Liver (tissue), 9 donors: ENCODE measurements around the gene LAMA5. TPM values are rescaled to one million over a fixed set of nuclear protein-coding genes. Genes with fewer than 3 reads are reported as not detected.

Source experiments
- DNase-seq: peaks from one replicate; pipeline ENCODE4 v3.0.0-alpha.2; 2017; ENCODE audit warnings: low spot score
- H3K27ac ChIP-seq, 2 donors: one replicate each; pipeline ENCODE4 v1.7.0; 2013; ENCODE audit warnings: inconsistent platforms in 2 of 2, low read length in 2 of 2, control low read depth in 1 of 2, low read depth in 1 of 2, mild to moderate bottlenecking in 1 of 2
- H3K27me3 ChIP-seq, 4 donors: one replicate each; pipeline versions ENCODE4 v1.6.1 to v1.7.0; 2013; ENCODE audit warnings: low read length in 3 of 4, inconsistent platforms in 1 of 4, mild to moderate bottlenecking in 1 of 4, moderate library complexity in 1 of 4; ENCODE audit not compliant: control insufficient read depth in 4 of 4, insufficient read depth in 4 of 4
- H3K36me3 ChIP-seq, 4 donors: one replicate each; pipeline versions ENCODE4 v1.6.1 to v1.7.0; 2013; ENCODE audit warnings: low read length in 3 of 4, mild to moderate bottlenecking in 3 of 4, low read depth in 1 of 4, moderate library complexity in 1 of 4; ENCODE audit not compliant: control insufficient read depth in 4 of 4, insufficient read depth in 3 of 4
- H3K4me1 ChIP-seq, 4 donors: one replicate each; pipeline versions ENCODE4 v1.6.1 to v1.7.0; 2013; ENCODE audit warnings: low read length in 3 of 4, mild to moderate bottlenecking in 3 of 4, moderate library complexity in 1 of 4; ENCODE audit not compliant: control insufficient read depth in 4 of 4, insufficient read depth in 4 of 4
- H3K4me3 ChIP-seq, 3 donors: one replicate each; pipeline versions ENCODE4 v1.6.1 to v1.7.0; 2013; ENCODE audit warnings: low read length in 3 of 3, control low read depth in 1 of 3, low read depth in 1 of 3, mild to moderate bottlenecking in 1 of 3
- H3K9ac ChIP-seq, 2 donors: one replicate each; pipeline ENCODE4 v1.7.0; 2013; ENCODE audit warnings: low read length in 2 of 2, mild to moderate bottlenecking in 2 of 2, moderate library complexity in 2 of 2, control low read depth in 1 of 2, low read depth in 1 of 2
- H3K9me3 ChIP-seq, 4 donors: one replicate each; pipeline versions ENCODE4 v1.6.1 to v1.7.0; 2013; ENCODE audit warnings: low read length in 3 of 4; ENCODE audit not compliant: control insufficient read depth in 4 of 4
- EGR1 ChIP-seq, 2 donors: IDR thresholded peaks; 2 replicates each; pipeline ENCODE4 v1.6.1; 2016 to 2018; ENCODE audit warnings: antibody characterized with exemption in 2 of 2, low read depth in 2 of 2
- FOXA1 ChIP-seq: IDR thresholded peaks from 2 replicates; pipeline ENCODE4 v1.6.1; 2016; ENCODE audit warnings: antibody characterized with exemption
- FOXA2 ChIP-seq: IDR thresholded peaks from 2 replicates; pipeline ENCODE4 v1.6.1; 2016; ENCODE audit warnings: antibody characterized with exemption
- GABPA ChIP-seq, 2 donors: IDR thresholded peaks in 1 of 2; conservative IDR thresholded peaks in 1 of 2; 2 replicates each; pipeline ENCODE4 v1.6.1; 2016; ENCODE audit warnings: antibody characterized with exemption in 2 of 2, mild to moderate bottlenecking in 1 of 2, moderate library complexity in 1 of 2
- HNF4A ChIP-seq, 2 donors: conservative IDR thresholded peaks; 2 replicates each; pipeline ENCODE4 v1.6.1; 2016; ENCODE audit warnings: antibody characterized with exemption in 2 of 2, mild to moderate bottlenecking in 2 of 2
- HNF4G ChIP-seq: IDR thresholded peaks from 2 replicates; pipeline ENCODE4 v1.6.1; 2016; ENCODE audit warnings: antibody characterized with exemption
- JUND ChIP-seq, 2 donors: IDR thresholded peaks; 2 replicates each; pipeline ENCODE4 v1.6.1; 2016; ENCODE audit warnings: antibody characterized with exemption in 2 of 2
- NR2F2 ChIP-seq: IDR thresholded peaks from 2 replicates; pipeline ENCODE4 v1.6.1; 2016; ENCODE audit warnings: antibody characterized with exemption
- RAD21 ChIP-seq, 2 donors: IDR thresholded peaks; 2 replicates each; pipeline ENCODE4 v1.6.1; 2016; ENCODE audit warnings: antibody characterized with exemption in 2 of 2, mild to moderate bottlenecking in 2 of 2
- RXRA ChIP-seq, 2 donors: IDR thresholded peaks; 2 replicates each; pipeline ENCODE4 v1.6.1; 2017 to 2018; ENCODE audit warnings: antibody characterized with exemption in 2 of 2, mild to moderate bottlenecking in 1 of 2
- SP1 ChIP-seq: IDR thresholded peaks from 2 replicates; pipeline ENCODE4 v1.6.1; 2018; ENCODE audit warnings: antibody characterized with exemption, mild to moderate bottlenecking
- TAF1 ChIP-seq: conservative IDR thresholded peaks from 2 replicates; pipeline ENCODE4 v1.6.1; 2016; ENCODE audit warnings: antibody characterized with exemption, mild to moderate bottlenecking
- YY1 ChIP-seq: IDR thresholded peaks from 2 replicates; pipeline ENCODE4 v1.6.1; 2016; ENCODE audit warnings: antibody characterized with exemption, mild to moderate bottlenecking
- WGBS: extraction: QIAGEN DNeasy Blood & Tissue Kit; methylation state at CpG from one replicate; pipeline ENCODE4 v1.1.7; 2013; 5-methylcytosine and 5-hydroxymethylcytosine counted together
- polyA plus RNA-seq, 2 donors: library from polyadenylated mRNA; stranded (reverse) in 1 of 2; unstranded in 1 of 2; fragments of 200-250 nt in 1 of 2; fragments of >200 nt in 1 of 2; fragmentation: Nextera tagmentation in 1 of 2; extraction: Ambion mirVana in 1 of 2; gene quantifications; one replicate each; pipeline versions ENCODE4 v1.2.1 to v1.2.3, GENCODE V29; 2013 to 2015
- total RNA-seq, 2 donors: library from RNA; depleted of rRNA; stranded (reverse); fragments of >200 nt; gene quantifications; one replicate each; pipeline ENCODE4 v1.2.3, GENCODE V29; 2014
- TF ChIP-seq, protein P1 (sequence below): IDR thresholded peaks from 2 replicates; pipeline ENCODE4 v1.6.1; 2016; ENCODE audit warnings: antibody characterized with exemption
- TF ChIP-seq, protein P2 (sequence below): IDR thresholded peaks from 2 replicates; pipeline ENCODE4 v1.6.1; 2016; ENCODE audit warnings: antibody characterized with exemption
- TF ChIP-seq, protein P3 (sequence below): IDR thresholded peaks from 2 replicates; pipeline ENCODE4 v1.6.1; 2016; ENCODE audit warnings: antibody characterized with exemption, mild to moderate bottlenecking
- TF ChIP-seq, protein P4 (sequence below): IDR thresholded peaks from 2 replicates; pipeline ENCODE4 v1.6.1; 2016; ENCODE audit warnings: antibody characterized with exemption
- TF ChIP-seq, protein P5 (sequence below): fragments of 150-350 bp; IDR thresholded peaks from 2 replicates; pipeline ENCODE4 v1.5.1; 2017; ENCODE audit warnings: improper control_type of control experiment, low read depth, low read length; ENCODE audit not compliant: missing input control
- donor health status: healthy.
- donor health status: healthy.
- donor health status: healthy.
- donor health status: healthy.
- donor health status: healthy.

The LAMA5 gene
- total and polyA plus RNA-seq, 4 donors, result 3.6 to 40.2 (median 13.7) TPM

DNA sequence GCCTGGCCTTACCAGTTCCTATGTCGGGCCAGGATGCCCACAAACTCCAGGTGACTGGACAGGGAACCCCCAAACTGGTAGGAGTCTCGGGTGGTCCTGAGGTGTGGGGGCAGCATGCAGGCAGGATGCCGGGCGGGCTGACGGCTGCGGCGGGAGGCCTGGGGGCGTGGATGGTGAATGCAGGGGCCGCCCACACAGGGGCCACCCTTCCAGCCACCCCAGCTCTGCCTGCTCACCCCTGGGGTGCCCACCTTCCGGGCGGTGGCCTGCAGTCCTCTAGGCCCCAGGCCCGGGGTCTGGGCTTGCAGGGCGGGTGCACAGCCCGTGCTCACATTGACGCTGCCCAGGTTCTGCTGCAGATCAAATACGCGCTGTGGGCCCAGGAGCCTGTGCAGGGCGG lies 56.0 kb downstream of the LAMA5 start:
- Histone ChIP-seq H3K27ac (no peak overlapping the region), H3K9me3 (no peaks in the 10 kb centered on the region), H3K4me3 (no peak overlapping the region), H3K9ac (no peak overlapping the region), H3K27me3 (no peaks in the 10 kb centered on the region), H3K4me1 (peaks cover 0 to 11% (median 4%) of the 10 kb centered on the region in 4 donors), H3K36me3 (peaks cover 15 to 73% (median 33%) of the 10 kb centered on the region in 4 donors)
- TF ChIP-seq TAF1 (no peak), NR2F2 (no peak), FOXA2 (no peak), RXRA (IDR thresholded peaks at IDR 0.05) (no peak), GABPA (IDR thresholded peaks at IDR 0.05 in 1 of 2, conservative IDR thresholded peaks at IDR 0.05 in 1 of 2) (no peak), EGR1 (IDR thresholded peaks at IDR 0.05; ENCODE audit: low read depth in 2 of 2) (no peak), FOXA1 (no peak), HNF4G (no peak)
- TF ChIP-seq, protein P1, sequence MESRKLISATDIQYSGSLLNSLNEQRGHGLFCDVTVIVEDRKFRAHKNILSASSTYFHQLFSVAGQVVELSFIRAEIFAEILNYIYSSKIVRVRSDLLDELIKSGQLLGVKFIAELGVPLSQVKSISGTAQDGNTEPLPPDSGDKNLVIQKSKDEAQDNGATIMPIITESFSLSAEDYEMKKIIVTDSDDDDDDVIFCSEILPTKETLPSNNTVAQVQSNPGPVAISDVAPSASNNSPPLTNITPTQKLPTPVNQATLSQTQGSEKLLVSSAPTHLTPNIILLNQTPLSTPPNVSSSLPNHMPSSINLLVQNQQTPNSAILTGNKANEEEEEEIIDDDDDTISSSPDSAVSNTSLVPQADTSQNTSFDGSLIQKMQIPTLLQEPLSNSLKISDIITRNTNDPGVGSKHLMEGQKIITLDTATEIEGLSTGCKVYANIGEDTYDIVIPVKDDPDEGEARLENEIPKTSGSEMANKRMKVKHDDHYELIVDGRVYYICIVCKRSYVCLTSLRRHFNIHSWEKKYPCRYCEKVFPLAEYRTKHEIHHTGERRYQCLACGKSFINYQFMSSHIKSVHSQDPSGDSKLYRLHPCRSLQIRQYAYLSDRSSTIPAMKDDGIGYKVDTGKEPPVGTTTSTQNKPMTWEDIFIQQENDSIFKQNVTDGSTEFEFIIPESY, result no peak
- DNase-seq, result no peak
- WGBS, result 98% methylated on average over 18 of the region's 18 CpGs

DNA sequence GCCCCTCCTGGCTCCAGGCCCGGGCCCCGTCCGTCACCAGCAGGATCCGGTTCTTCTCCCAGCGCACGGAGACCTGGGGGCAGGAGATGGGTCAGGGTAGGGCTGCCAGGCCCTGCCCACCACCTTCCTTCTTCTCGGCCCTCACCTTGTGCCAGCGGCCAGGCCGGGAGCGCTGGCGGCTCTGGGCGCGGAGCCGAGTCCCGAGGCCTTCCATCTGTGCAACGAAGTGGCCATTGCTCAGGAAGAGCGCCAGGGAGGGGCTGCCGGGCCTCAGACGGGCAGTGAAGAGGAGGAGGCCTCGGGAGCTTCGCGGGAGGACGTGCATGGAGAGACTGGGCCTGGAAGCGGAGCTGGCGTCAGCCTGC lies 56.4 kb downstream of the LAMA5 start:
- peaks cover 4 to 15% (median 8%) of the 10 kb centered on the region in 4 donors for H3K4me1 ChIP-seq
- WGBS, result 78% methylated on average over 25 of the region's 25 CpGs

More for the DNA sequence above, 56.4 kb downstream of the LAMA5 start:
- Histone ChIP-seq H3K36me3 (peaks cover 17 to 72% (median 35%) of the 10 kb centered on the region in 4 donors), H3K9ac (no peak overlapping the region), H3K4me3 (no peak overlapping the region), H3K27me3 (no peaks in the 10 kb centered on the region), H3K9me3 (no peaks in the 10 kb centered on the region), H3K27ac (no peak overlapping the region)
- TF ChIP-seq EGR1 (IDR thresholded peaks at IDR 0.05; ENCODE audit: low read depth in 2 of 2) (no peak), RXRA (IDR thresholded peaks at IDR 0.05) (no peak), RAD21 (IDR thresholded peaks at IDR 0.05) (no peak), FOXA2 (no peak), HNF4G (no peak), GABPA (IDR thresholded peaks at IDR 0.05 in 1 of 2, conservative IDR thresholded peaks at IDR 0.05 in 1 of 2) (no peak), SP1 (no peak), YY1 (no peak), JUND (IDR thresholded peaks at IDR 0.05) (no peak), HNF4A (conservative IDR thresholded peaks at IDR 0.05) (no peak), TAF1 (no peak), NR2F2 (no peak), FOXA1 (no peak)
- TF ChIP-seq, protein P1, result no peak
- TF ChIP-seq, protein P2, sequence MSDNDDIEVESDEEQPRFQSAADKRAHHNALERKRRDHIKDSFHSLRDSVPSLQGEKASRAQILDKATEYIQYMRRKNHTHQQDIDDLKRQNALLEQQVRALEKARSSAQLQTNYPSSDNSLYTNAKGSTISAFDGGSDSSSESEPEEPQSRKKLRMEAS, result no peak
- TF ChIP-seq, protein P3, sequence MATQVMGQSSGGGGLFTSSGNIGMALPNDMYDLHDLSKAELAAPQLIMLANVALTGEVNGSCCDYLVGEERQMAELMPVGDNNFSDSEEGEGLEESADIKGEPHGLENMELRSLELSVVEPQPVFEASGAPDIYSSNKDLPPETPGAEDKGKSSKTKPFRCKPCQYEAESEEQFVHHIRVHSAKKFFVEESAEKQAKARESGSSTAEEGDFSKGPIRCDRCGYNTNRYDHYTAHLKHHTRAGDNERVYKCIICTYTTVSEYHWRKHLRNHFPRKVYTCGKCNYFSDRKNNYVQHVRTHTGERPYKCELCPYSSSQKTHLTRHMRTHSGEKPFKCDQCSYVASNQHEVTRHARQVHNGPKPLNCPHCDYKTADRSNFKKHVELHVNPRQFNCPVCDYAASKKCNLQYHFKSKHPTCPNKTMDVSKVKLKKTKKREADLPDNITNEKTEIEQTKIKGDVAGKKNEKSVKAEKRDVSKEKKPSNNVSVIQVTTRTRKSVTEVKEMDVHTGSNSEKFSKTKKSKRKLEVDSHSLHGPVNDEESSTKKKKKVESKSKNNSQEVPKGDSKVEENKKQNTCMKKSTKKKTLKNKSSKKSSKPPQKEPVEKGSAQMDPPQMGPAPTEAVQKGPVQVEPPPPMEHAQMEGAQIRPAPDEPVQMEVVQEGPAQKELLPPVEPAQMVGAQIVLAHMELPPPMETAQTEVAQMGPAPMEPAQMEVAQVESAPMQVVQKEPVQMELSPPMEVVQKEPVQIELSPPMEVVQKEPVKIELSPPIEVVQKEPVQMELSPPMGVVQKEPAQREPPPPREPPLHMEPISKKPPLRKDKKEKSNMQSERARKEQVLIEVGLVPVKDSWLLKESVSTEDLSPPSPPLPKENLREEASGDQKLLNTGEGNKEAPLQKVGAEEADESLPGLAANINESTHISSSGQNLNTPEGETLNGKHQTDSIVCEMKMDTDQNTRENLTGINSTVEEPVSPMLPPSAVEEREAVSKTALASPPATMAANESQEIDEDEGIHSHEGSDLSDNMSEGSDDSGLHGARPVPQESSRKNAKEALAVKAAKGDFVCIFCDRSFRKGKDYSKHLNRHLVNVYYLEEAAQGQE, result no peak
- TF ChIP-seq, protein P4, sequence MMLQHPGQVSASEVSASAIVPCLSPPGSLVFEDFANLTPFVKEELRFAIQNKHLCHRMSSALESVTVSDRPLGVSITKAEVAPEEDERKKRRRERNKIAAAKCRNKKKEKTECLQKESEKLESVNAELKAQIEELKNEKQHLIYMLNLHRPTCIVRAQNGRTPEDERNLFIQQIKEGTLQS, result no peak
- TF ChIP-seq, protein P5, sequence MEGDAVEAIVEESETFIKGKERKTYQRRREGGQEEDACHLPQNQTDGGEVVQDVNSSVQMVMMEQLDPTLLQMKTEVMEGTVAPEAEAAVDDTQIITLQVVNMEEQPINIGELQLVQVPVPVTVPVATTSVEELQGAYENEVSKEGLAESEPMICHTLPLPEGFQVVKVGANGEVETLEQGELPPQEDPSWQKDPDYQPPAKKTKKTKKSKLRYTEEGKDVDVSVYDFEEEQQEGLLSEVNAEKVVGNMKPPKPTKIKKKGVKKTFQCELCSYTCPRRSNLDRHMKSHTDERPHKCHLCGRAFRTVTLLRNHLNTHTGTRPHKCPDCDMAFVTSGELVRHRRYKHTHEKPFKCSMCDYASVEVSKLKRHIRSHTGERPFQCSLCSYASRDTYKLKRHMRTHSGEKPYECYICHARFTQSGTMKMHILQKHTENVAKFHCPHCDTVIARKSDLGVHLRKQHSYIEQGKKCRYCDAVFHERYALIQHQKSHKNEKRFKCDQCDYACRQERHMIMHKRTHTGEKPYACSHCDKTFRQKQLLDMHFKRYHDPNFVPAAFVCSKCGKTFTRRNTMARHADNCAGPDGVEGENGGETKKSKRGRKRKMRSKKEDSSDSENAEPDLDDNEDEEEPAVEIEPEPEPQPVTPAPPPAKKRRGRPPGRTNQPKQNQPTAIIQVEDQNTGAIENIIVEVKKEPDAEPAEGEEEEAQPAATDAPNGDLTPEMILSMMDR, result no peak
- DNase-seq, result no peak
